Measurements from ENCODE around the gene SNCA. TPM values are rescaled to one million over a fixed set of nuclear protein-coding genes. Genes with fewer than 3 reads are reported as not detected.

The SNCA gene
- total RNA-seq, 1 donor from 2014 or later = 15.2 TPM

DNA sequence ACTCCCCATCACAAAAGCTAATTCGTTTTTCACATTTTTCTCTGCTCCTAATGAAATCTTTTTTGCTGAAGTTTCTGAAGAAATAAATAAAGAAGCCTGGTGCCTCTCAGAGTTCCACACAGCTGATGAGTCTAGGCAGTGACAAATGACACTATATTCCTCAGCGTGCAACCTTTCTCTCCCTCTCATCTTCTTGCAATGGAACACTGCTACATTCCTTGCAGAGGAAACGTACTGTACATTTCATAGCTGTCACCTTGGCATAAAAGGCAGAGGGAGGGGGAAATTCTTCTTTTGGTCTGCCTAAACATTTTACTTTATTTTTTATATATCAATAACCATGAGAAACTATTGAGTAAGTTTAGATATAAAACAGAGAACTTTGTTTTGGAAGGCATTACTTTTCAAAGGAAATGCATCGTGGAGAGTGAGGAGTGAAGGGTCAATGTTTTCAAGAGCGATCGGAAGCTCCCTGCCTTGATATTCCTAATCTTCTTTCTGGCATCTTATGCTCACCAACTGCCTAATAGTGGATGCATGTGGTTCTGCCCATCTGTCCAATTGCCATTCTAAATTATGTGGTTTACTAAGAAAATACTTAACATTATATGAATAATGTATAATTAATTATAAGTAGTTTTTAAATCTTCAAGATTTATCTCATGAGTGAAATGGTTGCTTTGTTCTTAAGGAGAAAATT is 29.4 kb downstream of the SNCA start:
- DNase-seq = no peak
- H3K36me3 Mint-ChIP-seq (ENCODE audit: unreplicated experiment) = no peaks in the 10 kb centered on the region

DNA sequence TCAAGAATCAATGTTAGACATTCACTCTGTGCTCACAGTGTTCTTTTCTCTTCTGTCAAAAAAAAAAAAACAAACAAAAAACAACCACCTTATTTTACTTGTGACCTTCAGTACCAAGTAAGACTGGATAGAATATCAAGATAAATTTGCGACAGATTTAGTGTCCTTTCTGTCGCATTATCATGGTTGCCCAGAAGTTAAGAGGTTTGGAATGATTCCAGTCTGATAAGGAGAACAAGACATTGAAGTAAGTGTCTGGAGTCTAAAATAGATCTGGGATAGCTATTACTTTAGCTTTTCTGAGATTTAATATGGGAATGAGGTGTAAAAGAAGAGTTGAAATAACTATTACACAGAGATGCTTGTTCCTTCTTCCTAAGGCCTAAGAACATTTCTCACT is 31.7 kb downstream of the SNCA start:
- Mint-ChIP-seq H3K9me3 (ENCODE audit: unreplicated experiment) (no peaks in the 10 kb centered on the region), H3K4me1 (ENCODE audit: low read depth, unreplicated experiment) (no peaks in the 10 kb centered on the region), H3K36me3 (ENCODE audit: unreplicated experiment) (no peaks in the 10 kb centered on the region), H3K27me3 (ENCODE audit: unreplicated experiment) (peaks cover 1% of the 10 kb centered on the region), H3K27ac (ENCODE audit: unreplicated experiment) (no peak overlapping the region), H3K4me3 (ENCODE audit: unreplicated experiment) (no peak overlapping the region)
- TF ChIP-seq, protein P1, sequence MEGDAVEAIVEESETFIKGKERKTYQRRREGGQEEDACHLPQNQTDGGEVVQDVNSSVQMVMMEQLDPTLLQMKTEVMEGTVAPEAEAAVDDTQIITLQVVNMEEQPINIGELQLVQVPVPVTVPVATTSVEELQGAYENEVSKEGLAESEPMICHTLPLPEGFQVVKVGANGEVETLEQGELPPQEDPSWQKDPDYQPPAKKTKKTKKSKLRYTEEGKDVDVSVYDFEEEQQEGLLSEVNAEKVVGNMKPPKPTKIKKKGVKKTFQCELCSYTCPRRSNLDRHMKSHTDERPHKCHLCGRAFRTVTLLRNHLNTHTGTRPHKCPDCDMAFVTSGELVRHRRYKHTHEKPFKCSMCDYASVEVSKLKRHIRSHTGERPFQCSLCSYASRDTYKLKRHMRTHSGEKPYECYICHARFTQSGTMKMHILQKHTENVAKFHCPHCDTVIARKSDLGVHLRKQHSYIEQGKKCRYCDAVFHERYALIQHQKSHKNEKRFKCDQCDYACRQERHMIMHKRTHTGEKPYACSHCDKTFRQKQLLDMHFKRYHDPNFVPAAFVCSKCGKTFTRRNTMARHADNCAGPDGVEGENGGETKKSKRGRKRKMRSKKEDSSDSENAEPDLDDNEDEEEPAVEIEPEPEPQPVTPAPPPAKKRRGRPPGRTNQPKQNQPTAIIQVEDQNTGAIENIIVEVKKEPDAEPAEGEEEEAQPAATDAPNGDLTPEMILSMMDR (IDR thresholded peaks at IDR 0.05; ENCODE audit: partially characterized antibody, unreplicated experiment) = no peak
- DNase-seq = no peak

More for the DNA sequence above, 29.4 kb downstream of the SNCA start:
- Mint-ChIP-seq H3K9me3 (ENCODE audit: unreplicated experiment) (no peaks in the 10 kb centered on the region), H3K27ac (ENCODE audit: unreplicated experiment) (no peak overlapping the region), H3K27me3 (ENCODE audit: unreplicated experiment) (peaks cover 1% of the 10 kb centered on the region), H3K4me1 (ENCODE audit: low read depth, unreplicated experiment) (no peaks in the 10 kb centered on the region), H3K4me3 (ENCODE audit: unreplicated experiment) (no peak overlapping the region)
- TF ChIP-seq, protein P1 (IDR thresholded peaks at IDR 0.05; ENCODE audit: partially characterized antibody, unreplicated experiment) = no peak

DNA sequence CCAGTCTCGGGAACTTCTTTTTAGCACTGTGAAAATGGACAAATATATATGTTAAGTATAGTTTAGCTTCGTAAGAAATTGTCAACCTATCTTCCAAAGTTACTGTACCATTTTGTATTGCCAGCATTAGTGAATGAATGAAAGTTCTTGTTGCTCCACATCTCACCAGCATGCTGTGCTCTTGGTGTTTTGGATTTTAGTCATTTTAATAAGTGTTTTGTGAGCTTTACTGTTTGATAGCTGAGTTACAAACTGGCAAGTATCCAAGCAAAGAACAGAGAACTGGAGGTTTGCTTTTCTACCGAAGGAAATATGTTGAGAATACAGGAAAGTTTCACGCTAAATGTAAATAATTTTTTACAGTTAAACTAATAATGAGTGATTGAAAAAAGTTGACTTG is 33.0 kb downstream of the SNCA start:
- Mint-ChIP-seq H3K9me3 (ENCODE audit: unreplicated experiment) (no peaks in the 10 kb centered on the region), H3K27ac (ENCODE audit: unreplicated experiment) (no peak overlapping the region), H3K27me3 (ENCODE audit: unreplicated experiment) (no peaks in the 10 kb centered on the region), H3K36me3 (ENCODE audit: unreplicated experiment) (no peaks in the 10 kb centered on the region), H3K4me1 (ENCODE audit: low read depth, unreplicated experiment) (no peaks in the 10 kb centered on the region), H3K4me3 (ENCODE audit: unreplicated experiment) (no peak overlapping the region)
- TF ChIP-seq, protein P1 (IDR thresholded peaks at IDR 0.05; ENCODE audit: partially characterized antibody, unreplicated experiment) = no peak
- no peak for DNase-seq

DNA sequence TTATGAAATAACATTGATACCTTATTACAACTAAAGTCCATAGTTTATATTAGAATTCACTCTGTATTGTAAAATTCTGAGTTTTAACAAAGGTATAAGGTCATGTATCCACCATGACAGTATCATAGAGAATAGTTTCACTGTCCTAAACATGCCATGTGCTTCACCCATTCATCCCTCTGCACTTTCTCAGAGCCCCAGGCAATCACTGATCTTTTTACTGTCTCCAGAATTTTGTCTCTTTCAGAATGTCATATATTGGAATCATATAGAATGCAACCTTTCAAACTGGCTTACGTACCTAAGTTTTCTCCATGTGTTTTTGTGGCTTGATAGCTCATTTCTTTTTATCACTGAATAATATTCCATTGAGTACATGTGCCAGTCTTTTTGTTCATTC is 33.9 kb downstream of the SNCA start:
- no peaks in the 10 kb centered on the region for H3K36me3 Mint-ChIP-seq (ENCODE audit: unreplicated experiment)
- TF ChIP-seq, protein P1 (IDR thresholded peaks at IDR 0.05; ENCODE audit: partially characterized antibody, unreplicated experiment) = no peak
- H3K4me3 Mint-ChIP-seq (ENCODE audit: unreplicated experiment) = no peak overlapping the region
- no peak for DNase-seq
- no peaks in the 10 kb centered on the region for H3K4me1 Mint-ChIP-seq (ENCODE audit: low read depth, unreplicated experiment)
- no peaks in the 10 kb centered on the region for H3K27me3 Mint-ChIP-seq (ENCODE audit: unreplicated experiment)
- no peak overlapping the region for H3K27ac Mint-ChIP-seq (ENCODE audit: unreplicated experiment)
- H3K9me3 Mint-ChIP-seq (ENCODE audit: unreplicated experiment) = no peaks in the 10 kb centered on the region

DNA sequence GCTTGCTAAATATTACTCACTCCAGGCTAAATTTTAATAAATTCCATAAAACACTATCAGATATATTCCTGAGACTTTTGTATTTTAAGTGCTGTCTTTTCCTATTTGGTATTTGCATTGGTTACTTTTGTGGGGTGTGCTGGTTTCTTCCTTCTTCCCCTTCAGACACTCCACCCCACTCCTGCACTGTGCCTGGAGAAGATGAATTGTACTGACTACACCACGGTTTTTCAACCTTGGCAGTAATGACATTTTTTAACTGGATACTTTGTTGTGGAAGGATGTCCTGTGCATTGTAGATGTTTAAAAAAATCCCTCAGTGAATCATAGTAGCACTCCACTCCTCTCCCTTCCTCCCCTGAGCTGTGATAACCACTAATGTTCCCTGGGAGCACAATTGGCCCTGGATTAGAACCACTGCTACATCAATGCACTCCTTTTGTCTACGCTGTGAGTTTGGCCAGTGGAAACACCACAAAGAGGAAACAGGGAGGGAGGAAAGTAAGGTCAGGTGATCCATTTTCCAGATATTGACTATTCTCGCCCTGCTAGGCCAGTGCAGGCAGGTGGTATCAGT is 36.3 kb downstream of the SNCA start:
- no peaks in the 10 kb centered on the region for H3K36me3 Mint-ChIP-seq (ENCODE audit: unreplicated experiment)

More for the DNA sequence above, 36.3 kb downstream of the SNCA start:
- no peak for DNase-seq
- no peak overlapping the region for H3K4me3 Mint-ChIP-seq (ENCODE audit: unreplicated experiment)
- H3K27ac Mint-ChIP-seq (ENCODE audit: unreplicated experiment) = no peak overlapping the region
- no peaks in the 10 kb centered on the region for H3K4me1 Mint-ChIP-seq (ENCODE audit: low read depth, unreplicated experiment)
- TF ChIP-seq, protein P1 (IDR thresholded peaks at IDR 0.05; ENCODE audit: partially characterized antibody, unreplicated experiment) = no peak
- no peaks in the 10 kb centered on the region for H3K9me3 Mint-ChIP-seq (ENCODE audit: unreplicated experiment)
- no peaks in the 10 kb centered on the region for H3K27me3 Mint-ChIP-seq (ENCODE audit: unreplicated experiment)
